Midbrain (tissue), 1 donor: ENCODE results near the gene CNMD.
A peak's percentile ranks its signal among the peaks of the same experiment; 100 is the strongest.

ENCODE experiments used
- DNase-seq: peaks from one replicate; lab custom pipeline; 2025; lab: John Stamatoyannopoulos, UW

The CNMD gene

GRCh38 chr13:52739468-52740071 is at the start of gene CNMD:
Gene CNMD, minus strand, starts transcription at chr13:52739820. Its CDS starts 119 bp downstream, at chr13:52739701.
- no peak for DNase-seq

- DNase-seq = no peak
These were observed 48.4 kb upstream of the CNMD start for GRCh38 chr13:52788011-52788410.

GRCh38 chr13:52787235-52787634 is 47.6 kb upstream of the CNMD start:
- DNase-seq = no peak

GRCh38 chr13:52786766-52787165 is 47.1 kb upstream of the CNMD start:
- peak; percentile 80 for DNase-seq

GRCh38 chr13:52785739-52786138 is 46.1 kb upstream of the CNMD start:
- DNase-seq = no peak

- no peak for DNase-seq
These were observed 45.1 kb upstream of the CNMD start for GRCh38 chr13:52784591-52785340.

- no peak for DNase-seq
These were observed 44.3 kb upstream of the CNMD start for GRCh38 chr13:52783943-52784342.

GRCh38 chr13:52782471-52783448 is 43.1 kb upstream of the CNMD start:
- DNase-seq = peak; percentile 26

GRCh38 chr13:52780611-52781010 is 41.0 kb upstream of the CNMD start:
- no peak for DNase-seq

GRCh38 chr13:52780092-52780491 is 40.5 kb upstream of the CNMD start:
- DNase-seq = no peak

GRCh38 chr13:52779103-52779502 is 39.5 kb upstream of the CNMD start:
- DNase-seq = no peak

GRCh38 chr13:52776726-52777125 is 37.1 kb upstream of the CNMD start:
- DNase-seq = no peak

- DNase-seq = no peak
These were observed 35.9 kb upstream of the CNMD start for GRCh38 chr13:52775511-52775910.

GRCh38 chr13:52767949-52768516 is 28.4 kb upstream of the CNMD start:
- DNase-seq = no peak

GRCh38 chr13:52765611-52766390 is 26.2 kb upstream of the CNMD start:
- DNase-seq = no peak

GRCh38 chr13:52760077-52760476 is 20.5 kb upstream of the CNMD start:
- DNase-seq = no peak

- DNase-seq = no peak
These were observed 18.5 kb upstream of the CNMD start for GRCh38 chr13:52758114-52758513.

- no peak for DNase-seq
These were observed 11.6 kb upstream of the CNMD start for GRCh38 chr13:52751196-52751595.

- DNase-seq = no peak
These were observed 11.1 kb upstream of the CNMD start for GRCh38 chr13:52750713-52751112.

GRCh38 chr13:52749419-52749818 is 9.8 kb upstream of the CNMD start:
- no peak for DNase-seq

GRCh38 chr13:52746141-52746540 is 6.5 kb upstream of the CNMD start:
- DNase-seq = no peak
